Activated CD4-positive, alpha-beta memory T cell treated with anti-CD3 and anti-CD28 coated beads for 36 hours (primary cell): ENCODE data around the gene BTBD9. TPM values are rescaled to one million over a fixed set of nuclear protein-coding genes. Genes with fewer than 3 reads are reported as not detected.

Source experiments
- CTCF ChIA-PET: fragments of 350-600 bp; sonication (Branson Sonifier 250); formaldehyde crosslinking; loops from one replicate; lab custom pipeline; 2021; ENCODE audit warnings: antibody characterized with exemption, inconsistent platforms; lab: Charles Lee
- POLR2A ChIA-PET: fragments of 350-600 bp; sonication (Branson Sonifier 250); formaldehyde crosslinking; loops from one replicate; lab custom pipeline; 2021; ENCODE audit warnings: antibody characterized with exemption; lab: Charles Lee
- DNase-seq: peaks from one replicate; pipeline ENCODE4 v3.0.0-alpha.2; 2020
- H3K27ac Mint-ChIP-seq: one replicate; pipeline ENCODE4 v1.8.0; 2021; ENCODE audit warnings: mixed read lengths
- H3K27me3 Mint-ChIP-seq: one replicate; pipeline ENCODE4 v1.8.0; 2021; ENCODE audit warnings: mixed read lengths
- H3K36me3 Mint-ChIP-seq: one replicate; pipeline ENCODE4 v1.8.0; 2021; ENCODE audit warnings: mixed read lengths
- H3K4me1 Mint-ChIP-seq: one replicate; pipeline ENCODE4 v1.8.0; 2021; ENCODE audit warnings: low read depth, mixed read lengths
- H3K4me3 Mint-ChIP-seq: one replicate; pipeline ENCODE4 v1.8.0; 2021; ENCODE audit warnings: mild to moderate bottlenecking, mixed read lengths
- H3K9me3 Mint-ChIP-seq: one replicate; pipeline ENCODE4 v1.8.0; 2021; ENCODE audit warnings: mixed read lengths
- intact Hi-C: fragments of 100-400 bp; cut with micrococcal nuclease; formaldehyde crosslinking; loops from one replicate; pipeline ENCODE4 v1.15.1; 2023
- total RNA-seq, 2 experiments: library from RNA; stranded (reverse); gene quantifications; one replicate each; pipeline ENCODE4 v1.2.3, GENCODE V29; 2021

Gene BTBD9
- total RNA-seq, 2 experiments from 2014 or later = 14.4 to 14.6 TPM

GRCh38 chr6:38404900-38405556 lies 234.7 kb downstream of the BTBD9 start:
- ChIA-PET CTCF (interaction anchor here (1.0 to 1.1 kb wide), 2 partner anchors 347 to 614 kb away, joined by 3 read pairs; no protein-coding TSS in a partner anchor), POLR2A (interaction anchor here (0.6 to 0.7 kb wide), 4 partner anchors 27 to 298 kb away, joined by 3 to 4 read pairs (median 3); no protein-coding TSS in a partner anchor)
- H3K9me3 Mint-ChIP-seq = no peaks in the 10 kb centered on the region
- no peak overlapping the region for H3K4me3 Mint-ChIP-seq
- H3K27ac Mint-ChIP-seq = peak overlapping the region; percentile 47
- peak; percentile 11 for DNase-seq
- peaks cover 6% of the 10 kb centered on the region for H3K36me3 Mint-ChIP-seq
- H3K4me1 Mint-ChIP-seq = peaks cover 31% of the 10 kb centered on the region
- intact Hi-C loops = loop anchor here (1.0 kb wide), 3 partner anchors 8 to 347 kb away; no protein-coding TSS in a partner anchor
- H3K27me3 Mint-ChIP-seq = no peaks in the 10 kb centered on the region

GRCh38 chr6:38404355-38404754 lies 235.4 kb downstream of the BTBD9 start:
- H3K27ac Mint-ChIP-seq = peak overlapping the region; percentile 19
- intact Hi-C loops = no loop called here
- peaks cover 31% of the 10 kb centered on the region for H3K4me1 Mint-ChIP-seq

GRCh38 chr6:38403548-38403947 lies 236.2 kb downstream of the BTBD9 start:
- POLR2A ChIA-PET = no interaction called here
- H3K36me3 Mint-ChIP-seq = peaks cover 6% of the 10 kb centered on the region
- H3K27me3 Mint-ChIP-seq = no peaks in the 10 kb centered on the region
- intact Hi-C loops = no loop called here
- CTCF ChIA-PET = no interaction called here
- H3K9me3 Mint-ChIP-seq = no peaks in the 10 kb centered on the region
- no peak overlapping the region for H3K4me3 Mint-ChIP-seq
- H3K27ac Mint-ChIP-seq = no peak overlapping the region
- DNase-seq = no peak
- H3K4me1 Mint-ChIP-seq = peaks cover 31% of the 10 kb centered on the region

More at GRCh38 chr6:38404355-38404754, 235.4 kb downstream of the BTBD9 start:
- DNase-seq = no peak
- Mint-ChIP-seq H3K27me3 (no peaks in the 10 kb centered on the region), H3K36me3 (peaks cover 6% of the 10 kb centered on the region), H3K9me3 (no peaks in the 10 kb centered on the region), H3K4me3 (no peak overlapping the region)
- ChIA-PET CTCF (interaction anchor here (1.0 to 1.1 kb wide), 2 partner anchors 346 to 613 kb away, joined by 3 read pairs; no protein-coding TSS in a partner anchor), POLR2A (interaction anchor here (0.6 kb wide), 1 partner anchor 299 kb away, joined by 4 read pairs; no protein-coding TSS in a partner anchor)

GRCh38 chr6:38400764-38401163 lies 239.0 kb downstream of the BTBD9 start:
- H3K27ac Mint-ChIP-seq = no peak overlapping the region
- no peak overlapping the region for H3K4me3 Mint-ChIP-seq
- POLR2A ChIA-PET = no interaction called here
- no peaks in the 10 kb centered on the region for H3K27me3 Mint-ChIP-seq
- peaks cover 2% of the 10 kb centered on the region for H3K36me3 Mint-ChIP-seq
- DNase-seq = no peak
- peaks cover 19% of the 10 kb centered on the region for H3K4me1 Mint-ChIP-seq
- CTCF ChIA-PET = no interaction called here
- intact Hi-C loops = no loop called here
- H3K9me3 Mint-ChIP-seq = no peaks in the 10 kb centered on the region

- H3K9me3 Mint-ChIP-seq = no peaks in the 10 kb centered on the region
- no peaks in the 10 kb centered on the region for H3K36me3 Mint-ChIP-seq
- POLR2A ChIA-PET = no interaction called here
- no peak overlapping the region for H3K27ac Mint-ChIP-seq
- H3K4me3 Mint-ChIP-seq = no peak overlapping the region
- no peak for DNase-seq
- H3K4me1 Mint-ChIP-seq = peaks cover 14% of the 10 kb centered on the region
- no peaks in the 10 kb centered on the region for H3K27me3 Mint-ChIP-seq
- intact Hi-C loops = no loop called here
- CTCF ChIA-PET = no interaction called here
These were observed 239.6 kb downstream of the BTBD9 start for GRCh38 chr6:38400101-38400500.

- H3K27ac Mint-ChIP-seq = no peak overlapping the region
- CTCF ChIA-PET = interaction anchor here (0.7 kb wide), 1 partner anchor 403 kb away, joined by 3 read pairs; no protein-coding TSS in a partner anchor
These were observed 243.5 kb downstream of the BTBD9 start for GRCh38 chr6:38396209-38396608.

GRCh38 chr6:38393986-38394385 lies 245.7 kb downstream of the BTBD9 start:
- Mint-ChIP-seq H3K9me3 (no peaks in the 10 kb centered on the region), H3K4me1 (no peaks in the 10 kb centered on the region), H3K4me3 (no peak overlapping the region), H3K27ac (no peak overlapping the region), H3K36me3 (no peaks in the 10 kb centered on the region), H3K27me3 (no peaks in the 10 kb centered on the region)
- no peak for DNase-seq
- ChIA-PET POLR2A (no interaction called here), CTCF (no interaction called here)
- intact Hi-C loops = no loop called here

More at GRCh38 chr6:38396209-38396608, 243.5 kb downstream of the BTBD9 start:
- Mint-ChIP-seq H3K4me1 (no peaks in the 10 kb centered on the region), H3K4me3 (no peak overlapping the region), H3K27me3 (no peaks in the 10 kb centered on the region), H3K9me3 (no peaks in the 10 kb centered on the region), H3K36me3 (no peaks in the 10 kb centered on the region)
- intact Hi-C loops = no loop called here
- DNase-seq = no peak
- POLR2A ChIA-PET = no interaction called here

GRCh38 chr6:38391626-38392579 lies 247.8 kb downstream of the BTBD9 start:
- no peak for DNase-seq
- ChIA-PET CTCF (interaction anchor here (1.2 kb wide), 1 partner anchor 179 kb away, joined by 3 read pairs; no protein-coding TSS in a partner anchor), POLR2A (no interaction called here)
- Mint-ChIP-seq H3K36me3 (no peaks in the 10 kb centered on the region), H3K4me3 (no peak overlapping the region), H3K27ac (no peak overlapping the region), H3K9me3 (no peaks in the 10 kb centered on the region), H3K4me1 (no peaks in the 10 kb centered on the region), H3K27me3 (no peaks in the 10 kb centered on the region)
- intact Hi-C loops = no loop called here

GRCh38 chr6:38391206-38391605 lies 248.5 kb downstream of the BTBD9 start:
- Mint-ChIP-seq H3K27ac (no peak overlapping the region), H3K9me3 (no peaks in the 10 kb centered on the region), H3K36me3 (no peaks in the 10 kb centered on the region), H3K27me3 (no peaks in the 10 kb centered on the region), H3K4me1 (no peaks in the 10 kb centered on the region), H3K4me3 (no peak overlapping the region)
- intact Hi-C loops = no loop called here
- DNase-seq = no peak
- POLR2A ChIA-PET = no interaction called here
- CTCF ChIA-PET = interaction anchor here (1.2 kb wide), 1 partner anchor 180 kb away, joined by 3 read pairs; no protein-coding TSS in a partner anchor

- H3K9me3 Mint-ChIP-seq = no peaks in the 10 kb centered on the region
- no peaks in the 10 kb centered on the region for H3K4me1 Mint-ChIP-seq
- no peak overlapping the region for H3K27ac Mint-ChIP-seq
- intact Hi-C loops = no loop called here
- DNase-seq = no peak
- no peak overlapping the region for H3K4me3 Mint-ChIP-seq
- H3K36me3 Mint-ChIP-seq = no peaks in the 10 kb centered on the region
- ChIA-PET CTCF (no interaction called here), POLR2A (no interaction called here)
- H3K27me3 Mint-ChIP-seq = no peaks in the 10 kb centered on the region
These were observed 249.9 kb downstream of the BTBD9 start for GRCh38 chr6:38389875-38390274.

- no peaks in the 10 kb centered on the region for H3K27me3 Mint-ChIP-seq
- H3K4me3 Mint-ChIP-seq = no peak overlapping the region
- ChIA-PET CTCF (no interaction called here), POLR2A (no interaction called here)
- no peaks in the 10 kb centered on the region for H3K4me1 Mint-ChIP-seq
- H3K9me3 Mint-ChIP-seq = no peaks in the 10 kb centered on the region
- intact Hi-C loops = no loop called here
- H3K27ac Mint-ChIP-seq = no peak overlapping the region
- DNase-seq = no peak
- H3K36me3 Mint-ChIP-seq = no peaks in the 10 kb centered on the region
These were observed 251.8 kb downstream of the BTBD9 start for GRCh38 chr6:38387971-38388370.

GRCh38 chr6:38387461-38387860 lies 252.3 kb downstream of the BTBD9 start:
- Mint-ChIP-seq H3K9me3 (no peaks in the 10 kb centered on the region), H3K27me3 (no peaks in the 10 kb centered on the region), H3K36me3 (no peaks in the 10 kb centered on the region), H3K4me1 (no peaks in the 10 kb centered on the region), H3K4me3 (no peak overlapping the region), H3K27ac (no peak overlapping the region)
- no peak for DNase-seq
- ChIA-PET CTCF (no interaction called here), POLR2A (no interaction called here)
- intact Hi-C loops = no loop called here
